Spleen (tissue), 11 donors: ENCODE results near the gene LMO2. TPM values are rescaled to one million over a fixed set of nuclear protein-coding genes. Genes with fewer than 3 reads are reported as not detected.
A peak's percentile ranks its signal among the peaks of the same experiment; 100 is the strongest.

Experiments
- DNase-seq: peaks from one replicate; pipeline ENCODE4 v3.0.0-alpha.2; 2020
- H3K27ac ChIP-seq, 8 donors: fragments of 200-600 bp; sonication (generic) in 7 of 8; 1 replicate in 4 of 8; 2 replicates in 4 of 8; pipeline versions ENCODE4 v1.5.0 to v1.8.0; 2016 to 2021; ENCODE audit warnings: inconsistent platforms in 4 of 8, mild to moderate bottlenecking in 4 of 8, moderate library complexity in 1 of 8
- H3K27me3 ChIP-seq, 7 donors: fragments of 200-600 bp; sonication (generic) in 6 of 7; replicated peaks in 1 of 7; 1 replicate in 4 of 7; 2 replicates in 3 of 7; pipeline versions ENCODE4 v1.5.0 to v1.8.0; 2016 to 2021; ENCODE audit warnings: inconsistent platforms in 3 of 7, mild to moderate bottlenecking in 1 of 7
- H3K36me3 ChIP-seq, 6 donors: fragments of 200-600 bp; sonication (generic) in 5 of 6; 1 replicate in 4 of 6; 2 replicates in 2 of 6; pipeline versions ENCODE4 v1.5.0 to v1.8.0; 2016 to 2021; ENCODE audit warnings: inconsistent platforms in 2 of 6
- H3K4me1 ChIP-seq, 6 donors: fragments of 200-600 bp; sonication (generic) in 5 of 6; 1 replicate in 3 of 6; 2 replicates in 3 of 6; pipeline versions ENCODE4 v1.5.0 to v1.8.0; 2016 to 2021; ENCODE audit warnings: inconsistent platforms in 3 of 6
- H3K4me3 ChIP-seq, 8 donors: fragments of 200-600 bp; sonication (generic) in 7 of 8; 1 replicate in 4 of 8; 2 replicates in 4 of 8; pipeline versions ENCODE4 v1.5.0 to v1.8.0; 2016 to 2021; ENCODE audit warnings: inconsistent platforms in 4 of 8, mild to moderate bottlenecking in 4 of 8, moderate library complexity in 2 of 8
- H3K9me3 ChIP-seq, 8 donors: fragments of 200-600 bp; sonication (generic) in 7 of 8; 1 replicate in 4 of 8; 2 replicates in 4 of 8; pipeline versions ENCODE4 v1.5.0 to v1.8.0; 2016 to 2021; ENCODE audit warnings: inconsistent platforms in 4 of 8
- POLR2A ChIP-seq, 3 donors: fragments of 450-650 bp; IDR thresholded peaks; one replicate each; pipeline ENCODE4 v1.5.1; 2017; ENCODE audit warnings: antibody characterized with exemption in 3 of 3, mild to moderate bottlenecking in 1 of 3
- POLR2AphosphoS5 ChIP-seq, 3 donors: sonication (generic); formaldehyde crosslinking; IDR thresholded peaks; one replicate each; pipeline ENCODE4 v1.5.1; 2017; ENCODE audit warnings: antibody characterized with exemption in 3 of 3
- WGBS, 5 donors: extraction: QIAGEN DNeasy Blood & Tissue Kit in 3 of 5; methylation state at CpG; one replicate each; pipeline versions ENCODE4 v1.1.5 to v1.1.7; 2013 to 2018; 5-methylcytosine and 5-hydroxymethylcytosine counted together
- intact Hi-C: fragments of 100-400 bp; cut with DNase I; formaldehyde crosslinking; loops from one replicate; pipeline ENCODE4 v1.15.0; 2023; ENCODE audit warnings: low total_unique reads
- polyA plus RNA-seq, 3 donors: library from polyadenylated mRNA; stranded (reverse); fragments of 200-250 nt; gene quantifications; one replicate each; pipeline ENCODE4 v1.2.1, GENCODE V29; 2013
- total RNA-seq, 7 donors: library from RNA; depleted of rRNA in 3 of 7; stranded (reverse); fragments of >200 nt in 3 of 7; fragmentation: NEBNext Ultra II Directional in 4 of 7; extraction: Animal tissue kit (Norgen Biotek cat#: 25700) in 4 of 7; gene quantifications; one replicate each; pipeline versions ENCODE4 v1.1.0 to v1.2.1, GENCODE V29; 2016 to 2021
- TF ChIP-seq, protein P1 (sequence below), 11 experiments: fragments of 200-600 bp in 7 of 11; fragments of 450-650 bp in 4 of 11; sonication (generic) in 4 of 11; IDR thresholded peaks in 8 of 11; conservative IDR thresholded peaks in 3 of 11; 1 replicate in 7 of 11; 2 replicates in 4 of 11; pipeline versions ENCODE4 v1.4.0 to v1.8.0; 2016 to 2021; ENCODE audit warnings: antibody characterized with exemption in 11 of 11, inconsistent platforms in 4 of 11, mild to moderate bottlenecking in 1 of 11
- donor health status: healthy with polysubstance abuse.
- donor health status: DM: no; HTN: no; CAD: no; lungs with moderate emphysema.
- donor health status: DM: no; HTN: no; CAD: no.
- donor health status: Bipolar disorder and iron deficiency.
- donor health status: healthy.
- donor health status: DM: no; HTN: no; CAD: no.
- donor health status: DM: yes; HTN: yes; CAD: no.

The LMO2 gene
- total and polyA plus RNA-seq, 10 donors, result 36.0 to 79.4 (median 61.5) TPM

DNA sequence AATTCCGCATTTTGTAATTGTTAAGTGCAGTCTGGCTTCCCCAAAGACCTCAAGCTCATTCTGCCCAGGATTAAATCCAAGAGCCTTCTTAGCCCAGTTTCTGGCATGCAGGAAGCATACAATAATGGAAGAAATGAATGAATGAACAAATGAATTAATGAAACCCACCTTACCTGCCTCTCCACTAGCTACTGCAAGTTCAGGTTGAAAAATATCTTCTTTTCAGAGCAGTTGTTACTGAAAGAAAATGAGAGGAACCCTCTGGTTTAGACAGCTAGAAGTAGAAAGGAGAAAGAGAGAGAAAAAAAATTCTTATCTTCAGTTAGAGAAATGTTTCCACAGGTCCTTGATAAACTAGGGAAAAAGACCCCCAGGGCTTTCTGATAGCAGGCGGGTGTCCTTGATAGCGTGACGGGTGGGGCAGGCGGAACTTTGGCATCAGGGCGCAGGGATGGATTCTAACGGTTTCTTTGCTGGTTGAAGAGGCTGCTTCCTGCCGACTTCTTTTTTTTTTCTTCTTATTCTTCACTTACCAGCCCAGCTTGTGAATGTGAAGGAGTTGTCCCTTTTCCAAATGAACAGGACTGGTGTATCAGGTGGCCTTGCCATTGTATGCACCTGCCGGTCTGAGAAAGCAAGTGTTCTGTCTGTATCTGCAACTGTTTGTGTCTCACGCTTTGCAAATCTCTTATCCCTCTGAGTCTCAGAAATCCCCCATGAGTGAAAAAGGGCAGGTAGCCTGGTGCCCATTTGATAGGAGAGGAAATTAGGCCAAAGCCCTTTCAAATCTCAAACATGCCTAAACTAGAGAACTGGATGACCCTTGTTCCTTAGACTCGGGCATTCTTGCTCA lies 10.0 kb downstream of the LMO2 start:
- intact Hi-C loops, result no loop called here
- no peak for DNase-seq
- no peak overlapping the region for H3K4me3 ChIP-seq
- H3K9me3 ChIP-seq, result no peaks in the 10 kb centered on the region
- peaks cover 0 to 42% (median 13%) of the 10 kb centered on the region in 6 donors for H3K4me1 ChIP-seq
- peaks cover 0 to 5% (median 0%) of the 10 kb centered on the region in 7 donors for H3K27me3 ChIP-seq
- no peaks in the 10 kb centered on the region for H3K36me3 ChIP-seq
- TF ChIP-seq POLR2A (IDR thresholded peaks at IDR 0.05) (no peak), POLR2AphosphoS5 (IDR thresholded peaks at IDR 0.05) (no peak)
- TF ChIP-seq, protein P1, sequence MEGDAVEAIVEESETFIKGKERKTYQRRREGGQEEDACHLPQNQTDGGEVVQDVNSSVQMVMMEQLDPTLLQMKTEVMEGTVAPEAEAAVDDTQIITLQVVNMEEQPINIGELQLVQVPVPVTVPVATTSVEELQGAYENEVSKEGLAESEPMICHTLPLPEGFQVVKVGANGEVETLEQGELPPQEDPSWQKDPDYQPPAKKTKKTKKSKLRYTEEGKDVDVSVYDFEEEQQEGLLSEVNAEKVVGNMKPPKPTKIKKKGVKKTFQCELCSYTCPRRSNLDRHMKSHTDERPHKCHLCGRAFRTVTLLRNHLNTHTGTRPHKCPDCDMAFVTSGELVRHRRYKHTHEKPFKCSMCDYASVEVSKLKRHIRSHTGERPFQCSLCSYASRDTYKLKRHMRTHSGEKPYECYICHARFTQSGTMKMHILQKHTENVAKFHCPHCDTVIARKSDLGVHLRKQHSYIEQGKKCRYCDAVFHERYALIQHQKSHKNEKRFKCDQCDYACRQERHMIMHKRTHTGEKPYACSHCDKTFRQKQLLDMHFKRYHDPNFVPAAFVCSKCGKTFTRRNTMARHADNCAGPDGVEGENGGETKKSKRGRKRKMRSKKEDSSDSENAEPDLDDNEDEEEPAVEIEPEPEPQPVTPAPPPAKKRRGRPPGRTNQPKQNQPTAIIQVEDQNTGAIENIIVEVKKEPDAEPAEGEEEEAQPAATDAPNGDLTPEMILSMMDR (IDR thresholded peaks at IDR 0.05 in 8 of 11, conservative IDR thresholded peaks at IDR 0.05 in 3 of 11), result no peak
- H3K27ac ChIP-seq, result peak overlapping the region in 4 of 8 donors; percentile 16 to 31 (median 19)
- WGBS, 5 donors, result 17 to 30% (median 19%) methylated on average over 11 of the region's 11 CpGs

DNA sequence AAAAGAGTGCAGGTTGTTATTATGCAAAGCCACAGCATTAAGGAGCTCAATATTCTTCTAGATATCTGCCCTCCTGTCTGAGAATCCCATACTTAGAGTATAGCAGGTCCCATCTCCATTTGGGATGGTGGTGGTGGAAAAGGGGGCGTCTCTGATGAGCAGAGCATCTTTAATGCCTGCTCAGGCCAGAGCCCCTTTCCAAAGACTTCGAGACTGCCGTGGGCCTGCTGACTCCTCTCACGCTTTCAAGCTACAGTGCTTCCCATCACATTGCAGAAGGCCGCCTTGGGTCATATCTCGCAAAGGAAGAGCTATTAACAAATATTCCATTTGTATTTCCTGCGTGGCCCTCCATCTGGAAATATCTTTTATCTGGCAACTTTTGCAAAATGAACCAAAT lies 10.9 kb downstream of the LMO2 start:
- WGBS, 5 donors, result 39 to 68% (median 50%) methylated on average over 7 of the region's 7 CpGs
- intact Hi-C loops, result no loop called here
- H3K27ac ChIP-seq, result peak overlapping the region in 1 of 8 donors; percentile 31
- H3K9me3 ChIP-seq, result no peaks in the 10 kb centered on the region
- H3K4me3 ChIP-seq, result no peak overlapping the region
- H3K27me3 ChIP-seq, result peaks cover 0 to 5% (median 0%) of the 10 kb centered on the region in 7 donors
- H3K4me1 ChIP-seq, result peaks cover 0 to 44% (median 13%) of the 10 kb centered on the region in 6 donors
- H3K36me3 ChIP-seq, result no peaks in the 10 kb centered on the region
- TF ChIP-seq POLR2AphosphoS5 (IDR thresholded peaks at IDR 0.05), result no peak
- TF ChIP-seq, protein P1 (IDR thresholded peaks at IDR 0.05 in 8 of 11, conservative IDR thresholded peaks at IDR 0.05 in 3 of 11), result no peak
- no peak for TF ChIP-seq POLR2A (IDR thresholded peaks at IDR 0.05)
- DNase-seq, result no peak

DNA sequence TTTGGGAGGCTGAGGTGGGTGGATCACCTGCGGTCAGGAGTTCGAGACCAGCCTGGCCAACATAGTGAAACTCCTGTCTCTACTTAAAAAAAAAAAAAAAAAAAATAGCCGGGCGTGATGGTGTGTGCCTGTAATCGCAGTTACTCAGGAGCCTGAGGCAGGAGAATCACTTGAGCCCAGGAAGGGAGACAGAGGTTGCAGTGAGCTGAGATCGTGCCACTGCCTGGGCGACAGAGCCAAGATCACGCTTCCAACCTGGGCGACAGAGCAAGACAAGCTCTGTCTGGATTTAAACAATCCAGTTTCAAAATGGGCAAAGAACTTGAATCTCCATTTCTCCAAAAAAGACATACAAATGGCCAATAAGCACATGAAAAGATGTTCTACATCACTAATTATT lies 12.5 kb downstream of the LMO2 start:
- Histone ChIP-seq H3K4me1 (peaks cover 6 to 44% (median 21%) of the 10 kb centered on the region in 6 donors), H3K27ac (no peak overlapping the region), H3K9me3 (no peaks in the 10 kb centered on the region), H3K36me3 (no peaks in the 10 kb centered on the region), H3K27me3 (peaks cover 0 to 5% (median 0%) of the 10 kb centered on the region in 7 donors), H3K4me3 (no peak overlapping the region)
- intact Hi-C loops, result no loop called here
- TF ChIP-seq POLR2A (IDR thresholded peaks at IDR 0.05), result no peak
- no peak for TF ChIP-seq POLR2AphosphoS5 (IDR thresholded peaks at IDR 0.05)
- TF ChIP-seq, protein P1 (IDR thresholded peaks at IDR 0.05 in 8 of 11, conservative IDR thresholded peaks at IDR 0.05 in 3 of 11), result no peak
- DNase-seq, result no peak
- WGBS, 5 donors, result 74 to 90% (median 83%) methylated on average over 9 of the region's 9 CpGs

DNA sequence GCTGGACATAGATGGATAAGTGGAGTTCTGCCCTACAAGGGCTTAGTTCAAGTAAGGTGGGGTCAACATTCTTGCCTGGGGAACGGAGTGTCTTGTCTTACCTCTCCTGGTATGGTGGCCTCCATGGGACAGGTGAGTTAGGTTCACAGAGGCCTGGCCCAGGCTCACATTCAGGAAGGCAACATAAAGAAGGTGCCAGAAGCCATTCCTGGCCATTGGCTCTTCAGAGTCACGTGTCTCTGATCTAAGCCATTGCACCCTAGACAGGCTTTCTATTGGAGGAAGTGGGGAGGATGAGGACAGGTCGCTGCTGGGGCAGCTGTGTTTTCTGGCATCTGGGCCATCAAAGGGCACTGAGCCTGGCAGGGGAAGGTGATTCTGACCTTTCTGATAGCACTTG lies 14.8 kb downstream of the LMO2 start:
- Histone ChIP-seq H3K4me1 (peaks cover 6 to 55% (median 38%) of the 10 kb centered on the region in 6 donors), H3K9me3 (no peaks in the 10 kb centered on the region), H3K27ac (no peak overlapping the region), H3K27me3 (peaks cover 0 to 11% (median 0%) of the 10 kb centered on the region in 7 donors), H3K36me3 (no peaks in the 10 kb centered on the region), H3K4me3 (no peak overlapping the region)
- 53 to 70% (median 67%) methylated on average over 3 of the region's 3 CpGs for WGBS, 5 donors
- intact Hi-C loops, result no loop called here
- DNase-seq, result peak; percentile 54
- TF ChIP-seq POLR2AphosphoS5 (IDR thresholded peaks at IDR 0.05), result no peak
- TF ChIP-seq, protein P1 (IDR thresholded peaks at IDR 0.05 in 8 of 11, conservative IDR thresholded peaks at IDR 0.05 in 3 of 11), result no peak
- no peak for TF ChIP-seq POLR2A (IDR thresholded peaks at IDR 0.05)
